Left ventricle myocardium inferior (tissue), 1 donor: ENCODE results near the gene G6PD. TPM values are rescaled to one million over a fixed set of nuclear protein-coding genes. Genes with fewer than 3 reads are reported as not detected.

ENCODE experiments used
- DNase-seq: peaks from one replicate; pipeline ENCODE4 v3.0.0-alpha.2; 2020
- H3K27ac ChIP-seq: fragments of 200-600 bp; replicated peaks from 2 replicates; pipeline ENCODE4 v1.8.0; 2021
- H3K27me3 ChIP-seq: fragments of 200-600 bp; 2 replicates; pipeline ENCODE4 v1.8.0; 2021; ENCODE audit warnings: low read depth
- H3K36me3 ChIP-seq: fragments of 200-600 bp; 2 replicates; pipeline ENCODE4 v1.8.0; 2021
- H3K4me1 ChIP-seq: fragments of 200-600 bp; 2 replicates; pipeline ENCODE4 v1.8.0; 2021
- H3K4me3 ChIP-seq: fragments of 200-600 bp; 2 replicates; pipeline ENCODE4 v1.8.0; 2021; ENCODE audit warnings: mild to moderate bottlenecking, moderate library complexity
- H3K9me3 ChIP-seq: fragments of 200-600 bp; replicated peaks from 2 replicates; pipeline ENCODE4 v1.8.0; 2021
- CTCF ChIP-seq: fragments of 200-600 bp; IDR thresholded peaks from 2 replicates; pipeline ENCODE4 v1.8.0; 2021; ENCODE audit warnings: antibody characterized with exemption, mild to moderate bottlenecking, borderline replicate concordance
- intact Hi-C: fragments of 100-400 bp; cut with micrococcal nuclease; formaldehyde crosslinking; loops from one replicate; pipeline ENCODE4 v1.11.0; 2022
- total RNA-seq: library from RNA; stranded (reverse); fragmentation: NEBNext Ultra II Directional; extraction: Animal tissue kit (Norgen Biotek cat#: 25700); gene quantifications from one replicate; pipeline ENCODE4 v1.2.1, GENCODE V29; 2021
- donor health status: DM: no; HTN: yes; CAD: no; lungs with severe emphysema.

G6PD gene
- total RNA-seq, 1 donor from 2014 or later = 10.9 TPM

- Histone ChIP-seq H3K27ac (no peak overlapping the region), H3K36me3 (peaks cover 8% of the 10 kb centered on the region), H3K27me3 (no peaks in the 10 kb centered on the region), H3K4me1 (peaks cover 38% of the 10 kb centered on the region), H3K9me3 (no peaks in the 10 kb centered on the region), H3K4me3 (no peak overlapping the region)
- no peak for DNase-seq
- intact Hi-C loops = no loop called here
- no peak for TF ChIP-seq CTCF
These were observed 64.6 kb downstream of the G6PD start for GRCh38 chrX:154481911-154482601.

Other genes with a start within 250 kb of the G6PD start
- 225 TPM for gene FLNA, start 172.2 kb downstream of the G6PD start, total RNA-seq
- gene EMD, start 167.6 kb downstream of the G6PD start, total RNA-seq = 55.6 TPM
- gene RPL10, start 148.5 kb downstream of the G6PD start, total RNA-seq = 1,850 TPM
- 56.3 TPM for gene DNASE1L1, start 137.6 kb downstream of the G6PD start, total RNA-seq
- gene TAFAZZIN, start 135.3 kb downstream of the G6PD start, total RNA-seq = 39.8 TPM
- 84.1 TPM for gene ATP6AP1, start 118.2 kb downstream of the G6PD start, total RNA-seq
- gene GDI1, start 109.7 kb downstream of the G6PD start, total RNA-seq = 79.3 TPM
- gene FAM50A, start 102.7 kb downstream of the G6PD start, total RNA-seq = 41.1 TPM
- gene PLXNA3, start 88.6 kb downstream of the G6PD start, total RNA-seq = 16.6 TPM
- gene LAGE3, start 67.6 kb downstream of the G6PD start, total RNA-seq = 18.0 TPM
- gene UBL4A, start 60.2 kb downstream of the G6PD start, total RNA-seq = 60.2 TPM
- 10.4 TPM for gene SLC10A3, start 56.2 kb downstream of the G6PD start, total RNA-seq
- 52.0 TPM for gene FAM3A, start 30.6 kb downstream of the G6PD start, total RNA-seq
- 14.8 TPM for gene IKBKG, start 774 bp upstream of the G6PD start, total RNA-seq
- gene CTAG1A, start 38.3 kb upstream of the G6PD start, total RNA-seq = not detected
- gene CTAG1B, start 72.4 kb upstream of the G6PD start, total RNA-seq = not detected
- not detected for gene CTAG2, start 106.7 kb upstream of the G6PD start, total RNA-seq
- 14.8 TPM for gene GAB3, start 204.2 kb upstream of the G6PD start, total RNA-seq
- 18.0 TPM for gene DKC1, start 216.0 kb upstream of the G6PD start, total RNA-seq